Heart left ventricle (tissue), 16 donors: Measurements from ENCODE around the gene DAD1. TPM values are rescaled to one million over a fixed set of nuclear protein-coding genes. Genes with fewer than 3 reads are reported as not detected.

Source experiments
- ATAC-seq, 4 donors: fragments of 200-7000 bp; cut with Tn5 transposase; one replicate each; pipeline ENCODE4 v1.9.1; 2020 to 2022; ENCODE audit warnings: moderate library complexity in 4 of 4, mild to moderate bottlenecking in 3 of 4, moderate number of reproducible peaks in 1 of 4
- DNase-seq, 5 donors: peaks; one replicate each; pipeline ENCODE4 v3.0.0-alpha.2; 2020
- H3K27ac ChIP-seq, 12 donors: fragments of 200-600 bp; sonication (generic) in 4 of 12; one replicate each; pipeline versions ENCODE4 v1.5.0 to v1.8.0; 2016 to 2022; ENCODE audit warnings: mild to moderate bottlenecking in 2 of 12
- H3K27me3 ChIP-seq, 9 donors: fragments of 200-600 bp; sonication (generic) in 2 of 9; one replicate each; pipeline versions ENCODE4 v1.5.1 to v1.8.0; 2016 to 2022; ENCODE audit warnings: mild to moderate bottlenecking in 3 of 9
- H3K36me3 ChIP-seq, 9 donors: fragments of 200-600 bp; sonication (generic) in 2 of 9; one replicate each; pipeline versions ENCODE4 v1.5.0 to v1.8.0; 2018 to 2022; ENCODE audit warnings: mild to moderate bottlenecking in 2 of 9
- H3K4me1 ChIP-seq, 12 donors: fragments of 200-600 bp; sonication (generic) in 4 of 12; one replicate each; pipeline versions ENCODE4 v1.5.0 to v1.8.0; 2016 to 2022; ENCODE audit warnings: mild to moderate bottlenecking in 3 of 12
- H3K4me3 ChIP-seq, 12 donors: fragments of 200-600 bp; sonication (generic) in 4 of 12; one replicate each; pipeline versions ENCODE4 v1.5.0 to v1.8.0; 2017 to 2022; ENCODE audit warnings: mild to moderate bottlenecking in 9 of 12, moderate library complexity in 4 of 12
- H3K9me3 ChIP-seq, 12 donors: fragments of 200-600 bp; sonication (generic) in 4 of 12; one replicate each; pipeline versions ENCODE4 v1.5.0 to v1.8.0; 2016 to 2022; ENCODE audit warnings: mild to moderate bottlenecking in 1 of 12
- POLR2A ChIP-seq, 2 donors: fragments of 450-650 bp; IDR thresholded peaks; one replicate each; pipeline ENCODE4 v1.6.1; 2017; ENCODE audit warnings: antibody characterized with exemption in 2 of 2, mild to moderate bottlenecking in 2 of 2, moderate library complexity in 2 of 2
- WGBS, 4 donors: extraction: QIAGEN DNeasy Blood & Tissue Kit in 2 of 4; methylation state at CpG; one replicate each; pipeline versions ENCODE4 v1.1.5 to v1.1.7; 2013 to 2018; 5-methylcytosine and 5-hydroxymethylcytosine counted together
- intact Hi-C, 10 donors: fragments of 100-400 bp; cut with DNase I; formaldehyde crosslinking; loops; one replicate each; pipeline versions ENCODE4 v1.11.1 to v1.14.2; 2022
- polyA plus RNA-seq, 2 donors: library from polyadenylated mRNA; stranded (reverse); fragments of 200-250 nt; gene quantifications; one replicate each; pipeline ENCODE4 v1.2.3, GENCODE V29; 2013
- total RNA-seq, 9 donors: library from RNA; depleted of rRNA in 2 of 9; stranded (reverse); fragments of >200 nt in 2 of 9; fragmentation: NEBNext Ultra II Directional in 3 of 9; extraction: Animal tissue kit (Norgen Biotek cat#: 25700) in 3 of 9; gene quantifications; one replicate each; pipeline versions ENCODE4 v1.1.0 to v1.2.4, GENCODE V29; 2016 to 2023
- TF ChIP-seq, protein P1 (sequence below), 12 donors: fragments of 200-600 bp; sonication (generic) in 4 of 12; IDR thresholded peaks; one replicate each; pipeline versions ENCODE4 v1.5.0 to v1.8.0; 2018 to 2022; ENCODE audit warnings: antibody characterized with exemption in 12 of 12, mild to moderate bottlenecking in 5 of 12
- donor health status: ischemic (EF 13 %, LVEDD 7.1; RV severe dilation, severe dysfunction).
- donor health status: healthy with polysubstance abuse.
- donor health status: DM: no; HTN: yes; CAD: no.
- donor health status: DM: no; HTN: no; CAD: no.
- donor health status: ischemic (EF 25% LVEDD 6.9; RV normal size, moderate dysfunction).
- donor health status: ischemic (EF 25% LVEDD 5.7; RV mildly dilated, moderate dysfunction).
- donor health status: healthy.
- donor health status: DM: yes; HTN: yes; CAD: no.
- donor health status: ischemic (EF 35%, LVEDD 5.7; RV mildly dilated, moderate dysfunction).
- donor health status: nonischemic (EF 11% LVEDD 7.7; RV severe dilation, severe dysfunction).
- donor health status: DM: yes; HTN: yes; CAD: no.
- donor health status: PGD.
- donor health status: ischemic (EF 29% LVEDD 5.4; RV normal size, mild dysfunction).
- donor health status: nonischemic (EF 23%, LVEDD 6.1; RV moderate dilation, normal function).

DAD1 gene
- total and polyA plus RNA-seq, 11 donors, result 108 to 402 (median 147) TPM

- intact Hi-C loops, result loop anchor here in 1 of 10 donors (10.0 kb wide), 1 partner anchor 58 kb away; no protein-coding TSS in a partner anchor
- WGBS, 4 donors, result 75 to 88% (median 82%) methylated on average over 2 of the region's 2 CpGs
- DNase-seq, result no peak
- Histone ChIP-seq H3K4me3 (no peak overlapping the region), H3K27ac (peak overlapping the region in 4 of 12 donors; percentile 4 to 87 (median 52)), H3K9me3 (no peaks in the 10 kb centered on the region), H3K36me3 (no peaks in the 10 kb centered on the region), H3K27me3 (no peaks in the 10 kb centered on the region), H3K4me1 (peaks cover 0 to 65% (median 18%) of the 10 kb centered on the region in 12 donors)
- TF ChIP-seq, protein P1, sequence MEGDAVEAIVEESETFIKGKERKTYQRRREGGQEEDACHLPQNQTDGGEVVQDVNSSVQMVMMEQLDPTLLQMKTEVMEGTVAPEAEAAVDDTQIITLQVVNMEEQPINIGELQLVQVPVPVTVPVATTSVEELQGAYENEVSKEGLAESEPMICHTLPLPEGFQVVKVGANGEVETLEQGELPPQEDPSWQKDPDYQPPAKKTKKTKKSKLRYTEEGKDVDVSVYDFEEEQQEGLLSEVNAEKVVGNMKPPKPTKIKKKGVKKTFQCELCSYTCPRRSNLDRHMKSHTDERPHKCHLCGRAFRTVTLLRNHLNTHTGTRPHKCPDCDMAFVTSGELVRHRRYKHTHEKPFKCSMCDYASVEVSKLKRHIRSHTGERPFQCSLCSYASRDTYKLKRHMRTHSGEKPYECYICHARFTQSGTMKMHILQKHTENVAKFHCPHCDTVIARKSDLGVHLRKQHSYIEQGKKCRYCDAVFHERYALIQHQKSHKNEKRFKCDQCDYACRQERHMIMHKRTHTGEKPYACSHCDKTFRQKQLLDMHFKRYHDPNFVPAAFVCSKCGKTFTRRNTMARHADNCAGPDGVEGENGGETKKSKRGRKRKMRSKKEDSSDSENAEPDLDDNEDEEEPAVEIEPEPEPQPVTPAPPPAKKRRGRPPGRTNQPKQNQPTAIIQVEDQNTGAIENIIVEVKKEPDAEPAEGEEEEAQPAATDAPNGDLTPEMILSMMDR (IDR thresholded peaks at IDR 0.05), result no peak
- no peak for TF ChIP-seq POLR2A (IDR thresholded peaks at IDR 0.05)
- no peak for ATAC-seq
Measured at GRCh38 chr14:22533057-22533704, 55.8 kb downstream of the DAD1 start.

GRCh38 chr14:22532345-22533056 lies 56.5 kb downstream of the DAD1 start:
- Histone ChIP-seq H3K9me3 (no peaks in the 10 kb centered on the region), H3K4me1 (peaks cover 0 to 58% (median 15%) of the 10 kb centered on the region in 12 donors), H3K27me3 (no peaks in the 10 kb centered on the region), H3K27ac (peak overlapping the region in 5 of 12 donors; percentile 4 to 87 (median 35)), H3K4me3 (peak overlapping the region in 1 of 12 donors; percentile 19), H3K36me3 (no peaks in the 10 kb centered on the region)
- TF ChIP-seq POLR2A (IDR thresholded peaks at IDR 0.05), result no peak
- TF ChIP-seq, protein P1 (IDR thresholded peaks at IDR 0.05), result no peak
- DNase-seq, result no peak
- ATAC-seq, result peak in 1 of 4 donors; percentile 27
- WGBS, 4 donors, result 37 to 48% (median 43%) methylated on average over 3 of the region's 3 CpGs
- intact Hi-C loops, result loop anchor here in 1 of 10 donors (10.0 kb wide), 1 partner anchor 58 kb away; no protein-coding TSS in a partner anchor

- intact Hi-C loops, result loop anchor here in 1 of 10 donors (10.0 kb wide), 1 partner anchor 57 kb away; no protein-coding TSS in a partner anchor
- peaks cover 0 to 50% (median 10%) of the 10 kb centered on the region in 12 donors for H3K4me1 ChIP-seq
- peak overlapping the region in 3 of 12 donors; percentile 10 to 87 (median 60) for H3K27ac ChIP-seq
- H3K9me3 ChIP-seq, result no peaks in the 10 kb centered on the region
- DNase-seq, result no peak
- ATAC-seq, result no peak
- H3K27me3 ChIP-seq, result no peaks in the 10 kb centered on the region
- no peaks in the 10 kb centered on the region for H3K36me3 ChIP-seq
- 92 to 97% (median 96%) methylated on average over 5 of the region's 5 CpGs for WGBS, 4 donors
- TF ChIP-seq, protein P1 (IDR thresholded peaks at IDR 0.05), result no peak
- TF ChIP-seq POLR2A (IDR thresholded peaks at IDR 0.05), result no peak
- peak overlapping the region in 1 of 12 donors; percentile 19 for H3K4me3 ChIP-seq
Measured at GRCh38 chr14:22531451-22532344, 57.3 kb downstream of the DAD1 start.
